Ovary (tissue), 3 donors: Measurements from ENCODE around the gene RABGAP1L.

Source experiments
- CTCF ChIP-seq, 3 donors: fragments of 450-650 bp in 2 of 3; fragments of 200-600 bp in 1 of 3; IDR thresholded peaks; one replicate each; pipeline versions ENCODE4 v1.5.1 to v1.8.0; 2016 to 2022; ENCODE audit warnings: antibody characterized with exemption in 3 of 3, mild to moderate bottlenecking in 1 of 3
- EP300 ChIP-seq: sonication (generic); formaldehyde crosslinking; IDR thresholded peaks from one replicate; pipeline ENCODE4 v1.6.1; 2017; ENCODE audit warnings: antibody characterized with exemption
- POLR2A ChIP-seq: fragments of 450-650 bp; IDR thresholded peaks from one replicate; pipeline ENCODE4 v1.6.1; 2017; ENCODE audit warnings: antibody characterized with exemption, mild to moderate bottlenecking, moderate library complexity
- donor health status: DM: no; HTN: no; CAD: no.

DNA sequence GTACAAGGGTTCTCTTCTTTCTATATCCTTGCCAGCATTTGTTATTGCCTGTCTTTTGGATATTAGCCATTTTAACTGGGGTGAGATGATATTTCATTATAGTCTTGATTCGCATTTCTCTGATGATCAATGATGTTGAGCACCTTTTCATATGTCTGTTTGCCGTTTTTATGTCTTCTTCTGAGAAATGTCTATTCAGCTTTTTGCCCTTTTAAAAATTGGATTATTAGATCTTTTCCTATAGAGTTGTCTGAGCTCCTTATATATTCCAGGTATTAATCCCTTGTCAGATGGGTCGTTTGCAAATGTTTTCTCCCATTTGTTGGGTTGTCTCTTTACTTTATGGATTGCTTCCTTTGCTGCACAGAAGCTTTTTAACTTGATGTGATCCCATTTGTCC is 883.3 kb downstream of the RABGAP1L start:
- TF ChIP-seq CTCF (IDR thresholded peaks at IDR 0.05) (no peak), EP300 (no peak), POLR2A (no peak)
